Neural cell (in vitro differentiated cells): ENCODE results near the gene PDE1C. TPM values are rescaled to one million over a fixed set of nuclear protein-coding genes. Genes with fewer than 3 reads are reported as not detected.

Source experiments
- H2AFZ ChIP-seq: fragments of 200-600, 300-800 bp; sonication (generic), shearing (Covaris generic); 2 replicates; pipeline ENCODE4 v1.6.0; 2014; ENCODE audit warnings: low read depth, mild to moderate bottlenecking, antibody characterized with exemption, low read length, moderate library complexity
- H3F3A ChIP-seq: fragments of 200-600 bp; shearing (Covaris generic); 2 replicates; pipeline ENCODE4 v1.6.1; 2016; ENCODE audit warnings: mild to moderate bottlenecking, moderate library complexity, mixed read lengths, antibody characterized with exemption, low read length; ENCODE audit not compliant: insufficient read depth, poor library complexity, severe bottlenecking
- H3K27ac ChIP-seq: fragments of 200-600, 300-800 bp; sonication (generic), shearing (Covaris generic); 2 replicates; pipeline ENCODE4 v1.5.1; 2014; ENCODE audit warnings: mild to moderate bottlenecking, low read length, moderate library complexity
- H3K27me3 ChIP-seq: fragments of 300-800, 200-600 bp; sonication (generic), shearing (Covaris generic); 2 replicates; pipeline ENCODE4 v1.6.0; 2014; ENCODE audit warnings: mild to moderate bottlenecking, low read depth, low read length, moderate library complexity; ENCODE audit not compliant: insufficient read depth
- H3K36me3 ChIP-seq: fragments of 300-800, 200-600 bp; sonication (generic), shearing (Covaris generic); 2 replicates; pipeline ENCODE4 v1.5.1; 2014; ENCODE audit warnings: mild to moderate bottlenecking, antibody characterized with exemption, low read length, moderate library complexity; ENCODE audit not compliant: insufficient read depth
- H3K4me2 ChIP-seq: fragments of 300-800, 200-600 bp; sonication (generic), shearing (Covaris generic); 2 replicates; pipeline ENCODE4 v1.6.0; 2014; ENCODE audit warnings: mild to moderate bottlenecking, low read length
- H3K4me3 ChIP-seq: fragments of 300-800, 200-600 bp; sonication (generic), shearing (Covaris generic); 2 replicates; pipeline ENCODE4 v1.5.1; 2014; ENCODE audit warnings: mild to moderate bottlenecking, low read length, moderate library complexity
- H3K79me2 ChIP-seq: fragments of 200-600 bp; shearing (Covaris generic); replicated peaks from 2 replicates; pipeline ENCODE4 v1.6.0; 2014; ENCODE audit warnings: mild to moderate bottlenecking, low read length, moderate library complexity; ENCODE audit not compliant: insufficient read depth
- H3K9ac ChIP-seq: fragments of 300-800, 200-600 bp; sonication (generic), shearing (Covaris generic); 2 replicates; pipeline ENCODE4 v1.6.1; 2016; ENCODE audit warnings: mild to moderate bottlenecking, low read length, mixed read lengths
- H3K9me2 ChIP-seq: fragments of 200-600 bp; shearing (Covaris generic); 2 replicates; pipeline ENCODE4 v1.6.1; 2016; ENCODE audit warnings: mild to moderate bottlenecking, low read length, mixed read lengths; ENCODE audit not compliant: insufficient read depth
- H3K9me3 ChIP-seq: fragments of 200-600, 300-800 bp; sonication (generic), shearing (Covaris generic); 2 replicates; pipeline ENCODE4 v1.6.1; 2016; ENCODE audit warnings: mild to moderate bottlenecking, mixed run types, low read length, moderate library complexity, mixed read lengths
- H4K20me1 ChIP-seq: fragments of 200-600 bp; shearing (Covaris generic); 2 replicates; pipeline ENCODE4 v1.6.1; 2016; ENCODE audit warnings: mild to moderate bottlenecking, mixed run types; ENCODE audit not compliant: insufficient read depth
- CTCF ChIP-seq: fragments of 450-650 bp; IDR thresholded peaks from 2 replicates; pipeline ENCODE4 v1.5.1; 2014; ENCODE audit warnings: antibody characterized with exemption, mild to moderate bottlenecking, moderate library complexity; ENCODE audit not compliant: poor library complexity, severe bottlenecking
- EP300 ChIP-seq: fragments of 450-650 bp; conservative IDR thresholded peaks from 2 replicates; pipeline ENCODE4 v1.6.1; 2014; ENCODE audit warnings: antibody characterized with exemption, mild to moderate bottlenecking, moderate library complexity; ENCODE audit not compliant: poor library complexity, severe bottlenecking
- EZH2 ChIP-seq: fragments of 200-600, 300-800 bp; shearing (Covaris generic), sonication (generic); IDR thresholded peaks from 2 replicates; pipeline ENCODE4 v1.6.1; 2014; ENCODE audit warnings: antibody characterized with exemption, low read length, borderline replicate concordance, mild to moderate bottlenecking; ENCODE audit not compliant: insufficient read depth, poor library complexity, severe bottlenecking
- MXI1 ChIP-seq: fragments of 450-650 bp; conservative IDR thresholded peaks from 2 replicates; pipeline ENCODE4 v1.6.1; 2014; ENCODE audit warnings: antibody characterized with exemption, mild to moderate bottlenecking; ENCODE audit not compliant: poor library complexity, severe bottlenecking
- POLR2AphosphoS5 ChIP-seq: IDR thresholded peaks from 2 replicates; pipeline ENCODE4 v1.6.1; 2012
- RAD21 ChIP-seq: fragments of 450-650 bp; conservative IDR thresholded peaks from 2 replicates; pipeline ENCODE4 v1.6.1; 2014; ENCODE audit warnings: antibody characterized with exemption, mild to moderate bottlenecking, moderate library complexity
- SMC3 ChIP-seq: fragments of 450-650 bp; conservative IDR thresholded peaks from 2 replicates; pipeline ENCODE4 v1.6.1; 2014; ENCODE audit warnings: antibody characterized with exemption, mild to moderate bottlenecking, moderate library complexity; ENCODE audit not compliant: poor library complexity
- TAF1 ChIP-seq: IDR thresholded peaks from 2 replicates; pipeline ENCODE4 v1.6.1; 2012; ENCODE audit warnings: low read depth
- polyA plus RNA-seq: library from polyadenylated mRNA; depleted of rRNA; stranded (reverse); fragments of >200 nt; gene quantifications from 2 replicates; pipeline ENCODE4 v1.2.3, GENCODE V29; 2014
- TF ChIP-seq, protein P1 (sequence below): IDR thresholded peaks from 2 replicates; pipeline ENCODE4 v1.6.1; 2012; ENCODE audit warnings: borderline replicate concordance

Gene PDE1C
- polyA plus RNA-seq, 1 donor from 2014 or later = 6.6 TPM

DNA sequence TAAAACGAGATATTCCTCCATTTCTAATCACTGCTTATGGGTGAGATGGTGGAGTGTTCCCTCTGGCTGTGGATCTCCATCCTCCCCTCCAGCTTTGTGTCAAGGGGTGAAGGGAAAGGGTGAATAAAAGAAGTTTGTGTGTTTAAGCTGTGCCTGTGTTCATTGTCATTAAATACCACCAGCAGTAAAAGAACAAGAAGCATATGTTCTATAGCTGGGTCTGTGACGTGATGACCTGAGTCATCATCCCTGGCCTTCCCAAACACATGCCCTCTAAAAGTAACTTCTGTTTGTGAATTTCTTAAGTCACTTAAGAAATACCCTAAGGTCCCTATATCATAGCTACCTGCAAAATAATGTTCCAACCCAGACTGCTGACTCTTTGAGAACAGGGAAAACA, 278.3 kb downstream of the PDE1C start:
- Histone ChIP-seq H4K20me1 (no peaks in the 10 kb centered on the region), H2AFZ (no peak overlapping the region), H3K27ac (no peak overlapping the region), H3K9me2 (no peaks in the 10 kb centered on the region), H3K9me3 (no peaks in the 10 kb centered on the region), H3K79me2 (no peaks in the 10 kb centered on the region), H3F3A (no peaks in the 10 kb centered on the region), H3K36me3 (no peaks in the 10 kb centered on the region), H3K27me3 (no peaks in the 10 kb centered on the region), H3K4me3 (no peak overlapping the region), H3K4me2 (no peak overlapping the region), H3K9ac (no peak overlapping the region)
- TF ChIP-seq RAD21 = no peak
- no peak for TF ChIP-seq MXI1
- no peak for TF ChIP-seq CTCF
- TF ChIP-seq SMC3 = no peak
- no peak for TF ChIP-seq EZH2
- TF ChIP-seq EP300 = no peak
- TF ChIP-seq, protein P1, sequence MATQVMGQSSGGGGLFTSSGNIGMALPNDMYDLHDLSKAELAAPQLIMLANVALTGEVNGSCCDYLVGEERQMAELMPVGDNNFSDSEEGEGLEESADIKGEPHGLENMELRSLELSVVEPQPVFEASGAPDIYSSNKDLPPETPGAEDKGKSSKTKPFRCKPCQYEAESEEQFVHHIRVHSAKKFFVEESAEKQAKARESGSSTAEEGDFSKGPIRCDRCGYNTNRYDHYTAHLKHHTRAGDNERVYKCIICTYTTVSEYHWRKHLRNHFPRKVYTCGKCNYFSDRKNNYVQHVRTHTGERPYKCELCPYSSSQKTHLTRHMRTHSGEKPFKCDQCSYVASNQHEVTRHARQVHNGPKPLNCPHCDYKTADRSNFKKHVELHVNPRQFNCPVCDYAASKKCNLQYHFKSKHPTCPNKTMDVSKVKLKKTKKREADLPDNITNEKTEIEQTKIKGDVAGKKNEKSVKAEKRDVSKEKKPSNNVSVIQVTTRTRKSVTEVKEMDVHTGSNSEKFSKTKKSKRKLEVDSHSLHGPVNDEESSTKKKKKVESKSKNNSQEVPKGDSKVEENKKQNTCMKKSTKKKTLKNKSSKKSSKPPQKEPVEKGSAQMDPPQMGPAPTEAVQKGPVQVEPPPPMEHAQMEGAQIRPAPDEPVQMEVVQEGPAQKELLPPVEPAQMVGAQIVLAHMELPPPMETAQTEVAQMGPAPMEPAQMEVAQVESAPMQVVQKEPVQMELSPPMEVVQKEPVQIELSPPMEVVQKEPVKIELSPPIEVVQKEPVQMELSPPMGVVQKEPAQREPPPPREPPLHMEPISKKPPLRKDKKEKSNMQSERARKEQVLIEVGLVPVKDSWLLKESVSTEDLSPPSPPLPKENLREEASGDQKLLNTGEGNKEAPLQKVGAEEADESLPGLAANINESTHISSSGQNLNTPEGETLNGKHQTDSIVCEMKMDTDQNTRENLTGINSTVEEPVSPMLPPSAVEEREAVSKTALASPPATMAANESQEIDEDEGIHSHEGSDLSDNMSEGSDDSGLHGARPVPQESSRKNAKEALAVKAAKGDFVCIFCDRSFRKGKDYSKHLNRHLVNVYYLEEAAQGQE = no peak
- no peak for TF ChIP-seq TAF1
- no peak for TF ChIP-seq POLR2AphosphoS5

GRCh38 chr7:31788883-31789680, 281.1 kb downstream of the PDE1C start:
- TF ChIP-seq EP300 = no peak
- no peak for TF ChIP-seq TAF1
- no peak for TF ChIP-seq SMC3
- no peak for TF ChIP-seq MXI1
- TF ChIP-seq POLR2AphosphoS5 = no peak
- TF ChIP-seq EZH2 = no peak
- no peak for TF ChIP-seq RAD21
- TF ChIP-seq, protein P1 = no peak
- no peak for TF ChIP-seq CTCF
- Histone ChIP-seq H3K9me3 (no peaks in the 10 kb centered on the region), H3K4me3 (no peak overlapping the region)

More at GRCh38 chr7:31788883-31789680, 281.1 kb downstream of the PDE1C start:
- H4K20me1 ChIP-seq = no peaks in the 10 kb centered on the region
- H3K27me3 ChIP-seq = no peaks in the 10 kb centered on the region
- H3K4me2 ChIP-seq = no peak overlapping the region
- no peak overlapping the region for H3K27ac ChIP-seq
- H3K9ac ChIP-seq = no peak overlapping the region
- H3K9me2 ChIP-seq = no peaks in the 10 kb centered on the region
- no peaks in the 10 kb centered on the region for H3K36me3 ChIP-seq
- no peaks in the 10 kb centered on the region for H3F3A ChIP-seq
- no peak overlapping the region for H2AFZ ChIP-seq
- H3K79me2 ChIP-seq = no peaks in the 10 kb centered on the region
